Measurements from ENCODE around the gene ABLIM1. TPM values are rescaled to one million over a fixed set of nuclear protein-coding genes. Genes with fewer than 3 reads are reported as not detected.

The ABLIM1 gene
- total and polyA plus RNA-seq, 2 of the 13 experiments (the other 11 are each of a cell fraction or from before 2014, with no cell fraction given) = 59.4 to 92.7 TPM

GRCh38 chr10:114685456-114685855, 27.4 kb upstream of the ABLIM1 start (continued):
- no peak for TF ChIP-seq ARID5B (CRISPR knock-in tag; IDR thresholded peaks at IDR 0.05)
- TF ChIP-seq NR0B2 (CRISPR knock-in tag; IDR thresholded peaks at IDR 0.05) = no peak
- TF ChIP-seq GATAD2A (CRISPR knock-in tag; IDR thresholded peaks at IDR 0.05) = no peak
- TF ChIP-seq ZNF530 (CRISPR knock-in tag; IDR thresholded peaks at IDR 0.05; ENCODE audit: low read depth) = no peak
- no peak for TF ChIP-seq YY1 (IDR thresholded peaks at IDR 0.05; ENCODE audit: insufficient read depth, insufficient replicate concordance, low read depth, low read length)

- H3K9me3 ChIP-seq (ENCODE audit: low read length) = no peaks in the 10 kb centered on the region
- peak; percentile 95 for DNase-seq (ENCODE audit: low spot score)
- no peak overlapping the region for H2AFZ ChIP-seq (ENCODE audit: low read length)
- ATAC-seq = peak; percentile 95
- H3K4me2 ChIP-seq (ENCODE audit: low read depth, low read length) = peak overlapping the region; percentile 90
- H4K20me1 ChIP-seq (ENCODE audit: insufficient read depth, low read length) = no peaks in the 10 kb centered on the region
- in situ Hi-C loops (cut with HindIII; ENCODE audit: extremely low pct_ligation_motif_present, low pct_unique_long_range_greater_than_20kb) = loop anchor here (5.0 kb wide), 1 partner anchor 53 kb away; no protein-coding TSS in a partner anchor
- no peaks in the 10 kb centered on the region for H3K79me2 ChIP-seq (ENCODE audit: insufficient read depth, low read length)
- no peaks in the 10 kb centered on the region for H3K27me3 ChIP-seq (ENCODE audit: control insufficient read depth in 1 of 2, insufficient read depth in 2 of 2, low read length in 2 of 2)
- no TSS peak for BruUV-seq (replicated peaks)
- ChIA-PET POLR2A (interaction anchor here (1.0 to 2.3 kb wide), 7 partner anchors 16 to 158 kb away, joined by 3 to 9 read pairs (median 8); no protein-coding TSS in a partner anchor), CTCF (ENCODE audit: low intra/inter-chr PET ratio, low total read pairs) (no interaction called here)
- H3K4me1 ChIP-seq (ENCODE audit: insufficient read depth, low read length) = peaks cover 42% of the 10 kb centered on the region
- peak overlapping the region; percentile 28 to 67 (median 57); a peak in 5 of 6 replicates for H3K4me3 ChIP-seq (replicated peaks in 1 of 3; ENCODE audit: insufficient read depth in 1 of 3, low read depth in 2 of 3, low read length in 3 of 3)
- peak overlapping the region; percentile 69 for H3K27ac ChIP-seq (ENCODE audit: extremely low read length, insufficient read depth, low read length)
- intact Hi-C loops (cut with micrococcal nuclease; ENCODE audit: unreplicated experiment) = no loop called here
- H3K36me3 ChIP-seq (replicated peaks in 1 of 2; ENCODE audit: control insufficient read depth in 1 of 2, insufficient read depth in 2 of 2, low read length in 2 of 2) = no peaks in the 10 kb centered on the region
- peak overlapping the region; percentile 74 for H3K9ac ChIP-seq (ENCODE audit: insufficient read depth, low read depth, low read length)
- WGBS (ENCODE audit: low lambda C conversion rate) = 2% methylated on average over 5 of the region's 5 CpGs
- peak; percentile 76 for FAIRE-seq
- TF ChIP-seq ATF7 (IDR thresholded peaks at IDR 0.05) (peak; percentile 91), ATF7 (CRISPR knock-in tag; IDR thresholded peaks at IDR 0.05) (peak; percentile 89; the same call in 1 of the 2 replicates), PTBP1 (IDR thresholded peaks at IDR 0.05; ENCODE audit: low read depth, low read length, poor library complexity, severe bottlenecking) (no peak), ISL2 (CRISPR knock-in tag; IDR thresholded peaks at IDR 0.05) (0 out of 2 replicates have a peak, but pooled peaks have one; percentile 31), ZC3H13 (CRISPR knock-in tag; IDR thresholded peaks at IDR 0.05) (no peak), NFIB (CRISPR knock-in tag; IDR thresholded peaks at IDR 0.05; ENCODE audit: borderline replicate concordance) (no peak), FOXP1 (IDR thresholded peaks at IDR 0.05) (no peak), FOXP1 (CRISPR knock-in tag; IDR thresholded peaks at IDR 0.05) (no peak), MLX (CRISPR knock-in tag; IDR thresholded peaks at IDR 0.05) (no peak), TCF7 (IDR thresholded peaks at IDR 0.05; ENCODE audit: low read depth) (0 out of 2 replicates have a peak, but pooled peaks have one; percentile 14), SOX13 (IDR thresholded peaks at IDR 0.05) (no peak), SOX13 (CRISPR knock-in tag; conservative IDR thresholded peaks at IDR 0.05 in 1 of 2, IDR thresholded peaks at IDR 0.05 in 1 of 2) (peak in 1 of 2 experiments; percentile 68; a peak in 2 of 4 replicates), SUZ12 (IDR thresholded peaks at IDR 0.05; ENCODE audit: low read depth, low read length) (no peak), ZNF260 (CRISPR knock-in tag; IDR thresholded peaks at IDR 0.05; ENCODE audit: borderline replicate concordance, low read depth) (no peak), HNF4G (IDR thresholded peaks at IDR 0.05; ENCODE audit: borderline replicate concordance, low read depth, low read length) (peak; percentile 64), HNF4G (CRISPR knock-in tag; IDR thresholded peaks at IDR 0.05; ENCODE audit: borderline replicate concordance, low read depth) (no peak), ZBTB21 (CRISPR knock-in tag; IDR thresholded peaks at IDR 0.05) (peak; percentile 60)
Measured at GRCh38 chr10:114684822-114685209, 26.7 kb upstream of the ABLIM1 start.

Data from HepG2 (cell line).